Prostate gland (tissue), 2 donors: ENCODE measurements around the gene PRSS33.

Experiments
- POLR2AphosphoS5 ChIP-seq: sonication (generic); formaldehyde crosslinking; IDR thresholded peaks from one replicate; pipeline ENCODE4 v1.6.1; 2017; ENCODE audit warnings: antibody characterized with exemption
- TF ChIP-seq, protein P1 (sequence below), 4 experiments: fragments of 200-600 bp in 2 of 4; fragments of 450-650 bp in 2 of 4; sonication (generic) in 2 of 4; IDR thresholded peaks; 1 replicate in 3 of 4; 2 replicates in 1 of 4; pipeline ENCODE4 v1.5.1; 2016 to 2019; ENCODE audit warnings: antibody characterized with exemption in 4 of 4, mild to moderate bottlenecking in 2 of 4, moderate library complexity in 2 of 4

DNA sequence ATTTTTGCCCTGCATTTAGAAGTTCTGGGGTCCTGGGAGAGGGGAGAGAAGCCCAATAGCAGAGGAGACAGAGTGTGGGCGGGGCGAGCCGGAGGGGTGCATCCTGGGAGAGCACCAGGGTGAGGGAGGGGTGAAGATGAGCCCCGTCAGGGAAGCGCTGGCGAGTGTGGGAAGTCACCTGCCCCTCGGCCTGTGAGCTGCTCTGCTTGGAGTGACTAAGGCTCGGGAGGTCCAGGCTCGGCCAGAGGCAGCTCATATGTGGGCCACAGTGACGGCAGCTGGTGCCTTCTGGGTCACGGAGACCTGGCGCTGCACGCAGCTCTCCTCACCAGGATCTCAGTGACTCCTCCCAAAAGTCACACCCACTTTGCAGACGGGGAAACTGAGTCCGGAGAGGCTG lies 43.8 kb upstream of the PRSS33 start:
- TF ChIP-seq POLR2AphosphoS5 = no peak
- TF ChIP-seq, protein P1, sequence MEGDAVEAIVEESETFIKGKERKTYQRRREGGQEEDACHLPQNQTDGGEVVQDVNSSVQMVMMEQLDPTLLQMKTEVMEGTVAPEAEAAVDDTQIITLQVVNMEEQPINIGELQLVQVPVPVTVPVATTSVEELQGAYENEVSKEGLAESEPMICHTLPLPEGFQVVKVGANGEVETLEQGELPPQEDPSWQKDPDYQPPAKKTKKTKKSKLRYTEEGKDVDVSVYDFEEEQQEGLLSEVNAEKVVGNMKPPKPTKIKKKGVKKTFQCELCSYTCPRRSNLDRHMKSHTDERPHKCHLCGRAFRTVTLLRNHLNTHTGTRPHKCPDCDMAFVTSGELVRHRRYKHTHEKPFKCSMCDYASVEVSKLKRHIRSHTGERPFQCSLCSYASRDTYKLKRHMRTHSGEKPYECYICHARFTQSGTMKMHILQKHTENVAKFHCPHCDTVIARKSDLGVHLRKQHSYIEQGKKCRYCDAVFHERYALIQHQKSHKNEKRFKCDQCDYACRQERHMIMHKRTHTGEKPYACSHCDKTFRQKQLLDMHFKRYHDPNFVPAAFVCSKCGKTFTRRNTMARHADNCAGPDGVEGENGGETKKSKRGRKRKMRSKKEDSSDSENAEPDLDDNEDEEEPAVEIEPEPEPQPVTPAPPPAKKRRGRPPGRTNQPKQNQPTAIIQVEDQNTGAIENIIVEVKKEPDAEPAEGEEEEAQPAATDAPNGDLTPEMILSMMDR (IDR thresholded peaks at IDR 0.05) = no peak
